GM19193 (cell line): Measurements from ENCODE around the gene ARHGEF2.

ENCODE experiments used
- POLR2A ChIP-seq: IDR thresholded peaks from 4 replicates; pipeline ENCODE4 v1.6.1; 2011; ENCODE audit not compliant: insufficient read depth, insufficient read length; ENCODE audit errors: extremely low read depth

ARHGEF2 gene

DNA sequence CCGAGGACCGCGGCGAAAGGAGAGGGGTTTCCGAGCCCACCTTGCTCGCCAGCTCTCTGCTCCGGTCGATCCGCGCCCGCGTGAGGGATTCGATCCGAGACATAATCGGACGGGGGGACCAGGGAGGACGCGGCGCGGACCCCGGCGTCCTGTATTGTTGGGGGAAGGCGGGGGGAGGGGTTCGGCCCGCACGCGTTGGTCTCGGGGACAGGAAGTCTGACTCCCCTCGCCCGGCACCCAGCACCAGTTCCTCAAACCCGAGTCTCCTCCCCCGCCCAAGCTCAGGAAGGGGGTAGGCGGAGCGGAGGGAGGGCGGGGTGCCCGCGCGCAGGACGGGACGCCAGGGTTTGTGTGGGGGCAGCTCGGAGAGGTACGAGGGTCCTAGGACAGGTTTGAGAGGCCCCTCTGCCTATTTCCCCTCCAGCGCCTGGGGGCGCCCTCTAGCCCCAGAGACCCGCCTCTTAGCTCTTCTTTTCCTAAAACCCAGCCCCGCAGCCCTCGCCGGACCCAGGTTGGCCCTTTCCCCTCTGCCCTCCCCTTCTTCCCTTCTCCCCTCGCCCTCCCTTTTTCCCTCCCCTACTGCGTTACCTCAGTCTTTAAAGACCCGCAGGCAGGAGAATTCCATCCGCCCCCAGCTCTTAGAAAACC, at the start of gene ARHGEF2:
ARHGEF2 (minus strand) TSS at position 223 of the 648 bp plus-strand sequence; CDS start at position 103, 120 bp downstream.
- TF ChIP-seq POLR2A = peak; percentile 76

DNA sequence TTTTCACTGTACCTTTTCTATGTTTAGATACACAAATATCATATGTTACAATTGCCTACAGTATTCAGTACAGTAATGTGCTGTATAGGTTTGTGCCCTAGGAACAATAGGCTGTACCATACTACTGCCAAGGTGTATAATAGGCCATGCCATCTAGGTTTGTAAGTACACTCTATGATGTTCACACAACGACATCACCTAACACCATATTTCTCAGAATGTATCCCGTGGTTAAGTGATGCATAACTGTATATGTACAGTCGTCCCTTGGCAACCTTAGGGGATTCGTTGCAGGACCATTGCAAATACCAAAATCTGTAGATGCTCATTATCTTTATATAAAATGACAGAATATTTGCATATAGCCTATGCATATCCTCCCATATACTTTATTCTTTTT, 48.2 kb upstream of the ARHGEF2 start:
- no peak for TF ChIP-seq POLR2A

DNA sequence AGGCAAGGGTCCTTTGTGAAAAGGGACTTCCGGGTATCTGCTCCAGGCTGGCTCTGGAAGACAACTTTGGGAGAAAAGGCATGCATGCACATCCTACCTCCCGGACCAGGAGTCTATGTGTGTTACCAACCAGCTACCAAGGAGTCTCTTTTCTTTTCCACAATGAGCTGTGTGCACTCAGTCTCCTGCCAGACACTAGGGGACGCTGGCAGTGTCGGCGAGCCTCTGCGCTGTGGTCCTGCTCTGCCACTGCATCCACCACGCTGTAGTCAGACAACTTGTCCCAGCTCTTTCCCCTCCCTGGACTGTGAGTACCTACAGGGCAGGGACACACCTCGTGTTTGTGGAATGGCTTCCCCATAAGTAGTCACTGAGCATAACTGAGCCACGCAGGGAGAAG, 47.5 kb upstream of the ARHGEF2 start:
- no peak for TF ChIP-seq POLR2A

DNA sequence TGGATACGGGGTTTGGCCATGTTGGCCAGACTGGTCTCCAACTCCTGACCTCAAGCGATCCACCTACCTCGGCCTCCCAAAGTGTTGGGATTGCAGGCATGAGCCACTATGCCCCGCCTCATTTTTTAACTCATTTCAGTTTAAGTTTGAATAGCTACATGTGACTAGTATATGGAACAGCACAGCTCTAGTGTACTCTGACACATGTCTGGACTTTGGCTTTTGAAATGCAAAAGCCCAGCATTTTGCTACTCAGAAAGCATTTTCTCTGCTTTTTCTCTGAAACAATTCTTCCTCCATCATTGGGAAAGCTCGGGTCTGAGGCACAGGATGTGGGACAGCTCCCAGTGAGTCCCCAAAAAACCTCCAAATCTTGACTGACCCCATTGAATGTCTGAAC, 46.5 kb upstream of the ARHGEF2 start:
- TF ChIP-seq POLR2A = no peak

DNA sequence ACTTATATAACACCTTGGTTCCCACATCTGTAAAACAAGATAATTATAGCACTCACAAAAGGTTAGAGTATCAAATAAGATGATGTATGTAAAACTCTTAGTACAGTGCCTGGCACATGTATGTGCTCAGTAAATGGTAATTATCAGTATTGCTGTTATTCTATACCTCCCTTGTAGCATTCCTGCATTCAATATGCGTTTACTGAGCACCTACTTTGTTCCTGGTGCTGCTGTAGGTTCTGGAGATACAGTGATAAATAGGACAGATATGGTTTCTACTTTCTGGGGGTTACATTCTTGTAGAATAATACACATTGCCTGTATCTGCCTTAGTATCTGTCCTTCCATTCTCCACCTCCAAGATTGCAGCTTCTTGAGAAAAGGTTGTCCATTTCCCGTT, 43.6 kb upstream of the ARHGEF2 start:
- no peak for TF ChIP-seq POLR2A

DNA sequence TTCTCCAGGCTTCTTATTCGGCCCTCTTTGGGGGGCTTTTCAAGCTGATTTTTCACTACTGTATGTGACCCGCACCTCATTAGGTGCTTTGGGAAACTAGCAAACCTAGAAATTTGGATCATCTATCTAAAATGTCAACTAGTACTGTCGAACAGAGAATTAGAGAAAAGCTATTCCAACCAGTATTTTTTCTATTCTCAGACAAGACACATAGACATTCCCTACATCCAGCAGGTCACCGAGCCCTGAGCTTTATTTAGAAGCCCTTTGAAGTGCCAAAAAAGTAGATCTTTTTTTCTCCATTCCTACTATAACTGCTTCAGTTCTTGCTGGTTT, 42.7 kb upstream of the ARHGEF2 start:
- TF ChIP-seq POLR2A = no peak

DNA sequence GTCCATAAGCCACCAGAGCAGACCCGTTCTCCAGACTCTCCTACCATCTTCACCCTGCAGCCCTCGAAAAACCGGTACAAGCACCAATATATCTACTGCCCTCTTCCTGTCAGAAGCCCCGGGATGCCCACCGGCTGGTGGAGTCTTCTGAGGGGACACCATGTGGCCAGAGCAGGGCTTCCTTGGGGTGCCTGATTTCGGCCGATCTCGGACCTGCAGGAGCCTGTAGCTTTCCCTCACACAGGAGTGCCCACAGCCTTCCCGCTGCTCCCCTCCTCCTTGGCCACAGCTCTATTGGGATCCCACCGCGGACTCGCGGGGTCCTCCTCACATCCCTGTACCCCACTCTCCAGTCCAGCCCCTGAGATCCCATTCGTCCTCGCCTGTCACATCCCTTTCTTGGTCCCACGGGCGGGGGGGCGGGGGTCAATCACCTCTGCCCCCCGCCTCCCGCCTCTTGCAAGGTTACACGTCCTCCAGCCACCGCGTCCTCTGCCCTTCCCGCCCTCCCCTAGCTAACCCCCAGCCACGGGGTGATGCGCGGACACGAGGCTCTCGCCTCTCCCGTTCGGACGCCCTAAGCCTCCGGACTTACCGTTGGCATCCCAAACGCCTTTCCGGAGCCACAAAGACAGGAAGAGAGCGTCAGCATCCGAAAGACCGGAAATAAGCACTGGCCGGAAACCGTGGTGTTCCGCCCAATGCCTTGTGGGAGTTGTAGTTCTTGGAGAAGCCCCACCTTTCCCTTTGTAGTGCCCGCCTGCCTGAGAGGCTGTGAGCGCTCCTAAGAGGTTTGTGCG, 42.1 kb upstream of the ARHGEF2 start, which contains the start of gene SSR2:
SSR2 (minus strand) TSS at position 659 of the 800 bp plus-strand sequence. CDS start 784 bp downstream, outside the sequence.
- peak; percentile 89 for TF ChIP-seq POLR2A

DNA sequence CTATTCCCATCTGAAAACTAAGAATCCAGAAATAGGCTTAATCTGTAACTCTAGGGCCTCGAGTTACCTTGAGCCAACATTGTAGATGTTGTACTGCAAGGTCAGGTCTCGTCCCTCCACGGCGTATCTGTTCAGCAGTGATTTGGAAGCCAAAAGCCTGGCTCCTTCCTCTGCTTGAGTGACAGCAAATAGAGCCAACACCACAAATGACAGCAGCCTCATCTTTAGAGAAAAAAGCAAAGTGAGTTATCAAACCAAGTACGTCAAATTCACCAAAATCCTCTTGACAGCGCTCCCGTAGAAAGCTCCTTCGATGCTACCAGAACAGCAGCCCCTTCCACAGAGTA, 41.6 kb upstream of the ARHGEF2 start:
- no peak for TF ChIP-seq POLR2A

DNA sequence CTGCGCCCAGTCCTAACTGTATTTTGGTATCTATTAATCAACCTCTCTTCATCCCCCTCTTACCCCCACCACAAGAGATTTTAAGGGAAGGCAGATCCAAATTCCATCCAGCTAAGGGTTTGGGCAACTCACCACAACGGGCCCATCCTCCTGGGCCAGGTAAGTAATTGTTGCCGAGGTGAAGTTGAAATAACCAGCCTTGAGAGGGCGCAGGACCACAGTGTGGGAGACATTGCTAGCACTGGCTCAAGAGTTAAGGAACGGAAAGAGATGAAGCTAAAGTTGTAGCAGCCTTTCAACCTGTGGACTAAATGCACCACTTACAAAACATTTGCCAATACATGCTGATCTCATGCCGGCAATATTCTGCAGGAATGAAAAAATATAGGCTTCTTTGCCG, 36.5 kb upstream of the ARHGEF2 start:
- TF ChIP-seq POLR2A = no peak

DNA sequence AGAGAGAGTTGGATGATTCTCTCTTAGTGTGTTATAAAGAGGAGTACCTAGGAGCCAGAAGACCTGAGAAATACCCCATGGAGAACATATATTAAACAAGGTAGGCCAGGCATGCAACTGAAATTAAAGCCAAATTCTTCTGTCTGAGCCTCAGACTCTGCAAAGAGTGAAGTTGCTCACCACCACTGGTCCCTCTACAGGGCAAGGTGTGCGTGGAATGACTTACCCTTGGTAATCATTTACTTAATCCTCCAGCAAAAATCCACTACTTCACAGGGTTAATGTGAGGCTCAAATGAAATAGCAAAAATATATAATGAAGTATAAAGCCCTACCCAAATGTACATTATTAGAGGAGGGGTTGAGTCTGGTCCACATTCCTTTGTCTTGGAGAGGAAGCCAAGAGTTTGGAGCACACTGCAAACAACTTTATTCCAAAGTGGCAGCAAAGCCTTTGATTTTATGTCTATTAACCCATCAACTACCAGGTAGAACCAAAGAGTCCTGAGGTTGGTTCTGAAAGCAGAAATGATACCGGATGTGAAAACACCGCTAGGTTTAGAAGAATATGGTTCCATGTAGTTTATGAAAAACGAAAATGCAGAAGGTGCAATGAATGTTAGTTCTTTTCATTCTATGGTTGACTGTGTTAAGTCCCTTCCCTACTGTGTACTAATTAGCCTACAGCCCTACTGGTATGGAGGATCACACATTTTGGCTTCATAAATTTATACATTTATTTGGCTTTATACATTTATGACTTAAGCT, 33.9 kb upstream of the ARHGEF2 start:
- no peak for TF ChIP-seq POLR2A

DNA sequence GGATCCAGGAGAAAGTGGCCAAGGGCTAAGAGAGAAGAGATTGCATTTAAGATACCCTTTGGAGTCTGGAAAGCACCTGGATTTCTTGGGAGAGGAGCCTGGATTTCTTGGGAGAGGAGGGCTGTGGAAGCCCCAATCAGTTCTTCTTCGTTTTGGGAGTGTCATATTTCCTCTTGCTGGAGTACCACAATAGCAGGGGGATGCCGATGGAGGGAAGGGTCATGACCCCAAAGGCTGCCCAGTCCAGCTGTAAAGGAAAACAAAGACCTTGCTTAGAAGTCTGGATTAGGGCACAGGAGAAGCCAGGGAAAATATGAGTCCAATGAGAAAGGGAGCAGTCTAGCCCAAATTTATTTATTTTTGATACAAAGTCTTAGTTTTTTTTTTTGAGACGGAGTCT, 31.1 kb upstream of the ARHGEF2 start:
- no peak for TF ChIP-seq POLR2A

DNA sequence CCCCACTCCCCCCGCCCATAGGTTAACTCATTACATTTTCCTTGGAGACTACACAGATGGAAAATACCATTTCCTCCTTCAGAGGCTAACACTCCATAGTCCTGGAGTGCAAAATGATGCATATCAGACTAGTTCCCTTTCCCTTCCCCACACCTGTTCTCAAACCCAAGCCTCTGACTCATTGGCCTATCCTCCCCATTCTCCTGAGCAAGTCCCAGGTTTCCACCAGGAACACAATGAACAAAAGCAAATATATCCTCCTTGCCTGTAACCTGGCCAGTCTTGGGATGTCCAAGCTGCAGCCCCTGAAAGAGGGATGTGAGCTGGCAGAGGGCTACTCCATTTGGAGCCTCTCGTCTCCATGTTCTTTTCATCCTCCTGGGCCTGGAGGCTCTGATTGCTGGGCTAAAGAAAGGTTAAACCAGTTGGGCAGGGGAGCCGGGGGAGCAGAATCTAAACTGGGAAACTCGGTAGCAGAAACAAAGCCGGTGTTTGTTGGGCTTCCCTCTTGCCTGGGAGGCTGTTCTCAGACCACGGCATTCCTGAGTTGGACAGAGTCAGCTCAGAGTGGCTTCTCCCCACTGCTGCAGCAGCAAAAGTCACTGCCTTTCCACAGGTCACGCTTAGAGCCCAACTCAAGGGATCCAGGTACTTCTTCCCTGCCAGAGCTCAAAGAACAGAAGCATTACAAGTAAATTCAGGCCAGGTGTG, 28.5 kb upstream of the ARHGEF2 start:
- no peak for TF ChIP-seq POLR2A

DNA sequence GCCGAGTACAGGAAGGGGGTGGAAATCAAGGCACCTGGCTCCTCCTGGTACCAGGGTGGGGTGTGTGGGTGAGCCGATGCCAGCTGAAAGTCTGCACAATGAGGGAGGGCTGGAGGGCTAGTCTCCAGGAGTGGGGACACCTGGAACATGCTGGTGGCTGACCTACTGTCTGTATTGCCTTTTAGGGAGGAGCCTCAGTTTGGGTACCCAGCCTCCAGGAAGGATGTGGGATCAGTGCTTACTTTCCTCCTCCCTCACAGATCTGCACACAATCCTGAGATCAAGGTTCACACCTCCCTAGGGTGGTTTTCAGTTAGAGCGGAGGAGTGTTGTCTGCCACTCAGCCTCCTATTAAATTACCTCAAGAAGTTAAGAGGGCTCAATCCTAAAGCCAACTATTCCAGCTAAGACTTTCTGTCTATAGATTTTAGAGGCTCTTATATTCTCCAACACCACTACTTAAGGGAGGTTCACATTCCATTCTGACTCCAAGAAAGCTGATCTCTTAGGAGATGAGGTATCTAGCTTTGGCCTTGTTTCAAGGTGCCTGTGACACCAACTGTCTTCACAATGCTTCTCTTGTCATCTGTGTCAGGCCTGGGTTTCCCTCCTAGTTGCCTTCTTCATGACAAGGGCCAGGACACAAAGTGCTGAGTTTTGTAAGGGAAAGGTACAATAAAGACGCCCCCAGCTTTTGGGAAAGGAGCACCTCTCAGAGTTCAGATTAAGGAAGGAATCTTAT, 26.7 kb upstream of the ARHGEF2 start:
- no peak for TF ChIP-seq POLR2A

DNA sequence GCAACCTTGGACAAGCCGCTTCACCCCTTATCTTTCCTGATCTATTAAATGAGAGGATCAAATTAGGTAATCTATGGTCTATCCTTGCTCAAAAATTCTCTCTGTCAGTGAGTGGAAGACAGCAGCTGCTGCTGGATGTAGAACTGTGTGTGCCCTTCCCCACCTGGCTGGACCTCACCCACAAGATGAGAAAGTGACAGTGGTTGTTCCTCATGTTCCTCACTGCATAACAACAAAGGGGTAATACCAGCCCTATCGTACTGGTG, 25.5 kb upstream of the ARHGEF2 start:
- no peak for TF ChIP-seq POLR2A
